MG63 (cell line): Measurements from ENCODE around the gene CLSTN3. TPM values are rescaled to one million over a fixed set of nuclear protein-coding genes. Genes with fewer than 3 reads are reported as not detected.

ENCODE experiments used
- DNase-seq: peaks from one replicate; pipeline ENCODE4 v3.0.0-alpha.2; 2020
- H3K27me3 ChIP-seq: fragments of 250-450 bp; sonication (Bioruptor Pico); 2 replicates; pipeline ENCODE4 v1.5.1; 2020; ENCODE audit warnings: mild to moderate bottlenecking, moderate library complexity
- H3K36me3 ChIP-seq: fragments of 250-450 bp; sonication (Bioruptor Pico); 2 replicates; pipeline ENCODE4 v1.5.1; 2020; ENCODE audit warnings: mild to moderate bottlenecking, moderate library complexity
- H3K4me3 ChIP-seq: fragments of 250-450 bp; sonication (Bioruptor Pico); 2 replicates; pipeline ENCODE4 v1.5.1; 2020; ENCODE audit warnings: mild to moderate bottlenecking, moderate library complexity
- H3K9me3 ChIP-seq: fragments of 250-450 bp; sonication (Bioruptor Pico); 2 replicates; pipeline ENCODE4 v1.5.1; 2020; ENCODE audit warnings: mild to moderate bottlenecking, moderate library complexity
- total RNA-seq: library from RNA; depleted of rRNA; stranded (reverse); fragments of >200 nt; shearing (Covaris generic); gene quantifications from 2 replicates; pipeline ENCODE4 v1.2.3, GENCODE V29; 2014; ENCODE audit warnings: low replicate concordance; rRNA removed

CLSTN3 gene
- total RNA-seq, 1 experiment from 2014 or later: not detected

DNA sequence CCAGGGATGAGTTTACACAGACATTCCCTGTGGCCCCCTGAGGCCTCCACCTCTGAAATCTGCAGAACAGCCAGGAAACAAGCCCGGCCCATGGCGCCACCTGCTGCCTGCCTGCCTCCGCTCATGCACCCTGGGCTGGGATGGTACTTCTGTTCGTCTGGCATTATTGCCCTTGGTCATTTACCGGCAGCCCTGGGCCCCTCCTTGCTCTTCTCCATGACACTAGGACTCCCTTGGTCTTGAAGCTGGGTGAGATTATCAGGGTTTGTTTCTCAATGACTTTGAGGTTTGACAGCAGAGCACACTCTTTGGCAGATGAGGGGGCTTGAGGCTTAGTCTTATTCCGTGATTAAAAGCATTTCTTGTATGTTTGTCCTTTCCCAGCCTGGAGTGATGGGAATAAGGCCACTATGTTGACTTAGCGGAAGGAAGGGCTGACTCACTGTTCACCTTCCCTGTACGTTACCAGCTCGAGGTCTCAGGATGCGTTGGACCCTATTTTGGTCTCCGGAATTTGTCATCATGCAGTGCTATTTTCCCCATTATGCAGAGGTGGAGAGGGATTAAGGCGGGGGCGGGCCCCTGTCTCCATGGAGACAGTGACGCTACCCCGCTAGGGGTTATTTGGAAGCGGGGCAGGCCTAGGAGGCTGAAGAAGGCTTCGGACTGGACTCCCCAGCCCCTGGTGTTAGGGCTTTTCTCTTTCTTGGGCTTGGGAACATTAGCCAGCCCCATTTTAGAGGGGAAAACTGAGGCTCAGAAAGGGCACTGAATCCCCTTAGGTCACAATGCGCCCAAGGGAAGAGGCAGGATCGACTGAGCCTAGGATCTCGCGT is 58.6 kb downstream of the CLSTN3 start:
- Histone ChIP-seq H3K36me3 (peaks cover 23% of the 10 kb centered on the region), H3K27me3 (no peaks in the 10 kb centered on the region), H3K4me3 (peak overlapping the region; percentile 65), H3K9me3 (no peaks in the 10 kb centered on the region)
- DNase-seq: peak; percentile 76

DNA sequence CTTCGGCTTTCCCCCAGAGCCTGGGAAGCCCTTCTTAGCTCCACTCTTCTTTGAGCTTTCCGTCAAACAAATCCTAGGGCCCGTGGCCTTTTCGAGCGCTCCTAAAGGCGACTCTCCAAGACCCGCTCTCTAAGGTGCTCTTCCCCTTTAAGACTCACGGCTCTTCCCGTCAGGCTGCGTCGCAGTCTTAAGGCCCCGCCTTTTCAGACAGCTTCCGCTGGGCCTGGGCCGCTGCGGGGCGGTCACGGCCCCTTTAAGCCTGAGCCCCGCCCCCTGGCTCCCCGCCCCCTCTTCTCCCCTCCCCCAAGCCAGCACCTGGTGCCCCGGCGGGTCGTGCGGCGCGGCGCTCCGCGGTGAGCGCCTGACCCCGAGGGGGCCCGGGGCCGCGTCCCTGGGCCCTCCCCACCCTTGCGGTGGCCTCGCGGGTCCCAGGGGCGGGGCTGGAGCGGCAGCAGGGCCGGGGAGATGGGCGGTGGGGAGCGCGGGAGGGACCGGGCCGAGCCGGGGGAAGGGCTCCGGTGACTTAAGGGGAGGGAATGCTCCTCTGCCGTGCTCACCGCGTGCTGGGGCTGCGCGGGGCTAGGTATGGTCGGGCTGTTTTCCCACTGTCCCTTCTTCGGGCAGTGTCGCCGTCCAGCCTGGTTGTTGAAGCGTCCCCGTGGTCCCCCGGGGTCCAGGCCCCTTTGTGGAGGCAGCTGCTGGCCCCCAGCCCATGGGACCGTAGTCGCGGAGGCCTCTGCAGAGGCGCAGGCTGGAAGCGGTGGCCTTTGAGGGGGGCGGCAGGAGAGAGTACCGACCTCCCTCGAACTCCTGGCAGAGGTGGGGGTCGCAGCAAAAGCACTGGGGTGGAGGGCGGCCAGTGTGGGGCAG is 59.5 kb downstream of the CLSTN3 start, which contains the start of gene PEX5:
PEX5 (plus strand) TSS at position 289 of the 870 bp plus-strand sequence. CDS start 692 bp downstream, outside the sequence.
- peaks cover 24% of the 10 kb centered on the region for H3K36me3 ChIP-seq
- H3K27me3 ChIP-seq: no peaks in the 10 kb centered on the region
- H3K4me3 ChIP-seq: peak within 1 kb of the TSS; percentile 65
- peak; percentile 87 for DNase-seq
- H3K9me3 ChIP-seq: no peaks in the 10 kb centered on the region

DNA sequence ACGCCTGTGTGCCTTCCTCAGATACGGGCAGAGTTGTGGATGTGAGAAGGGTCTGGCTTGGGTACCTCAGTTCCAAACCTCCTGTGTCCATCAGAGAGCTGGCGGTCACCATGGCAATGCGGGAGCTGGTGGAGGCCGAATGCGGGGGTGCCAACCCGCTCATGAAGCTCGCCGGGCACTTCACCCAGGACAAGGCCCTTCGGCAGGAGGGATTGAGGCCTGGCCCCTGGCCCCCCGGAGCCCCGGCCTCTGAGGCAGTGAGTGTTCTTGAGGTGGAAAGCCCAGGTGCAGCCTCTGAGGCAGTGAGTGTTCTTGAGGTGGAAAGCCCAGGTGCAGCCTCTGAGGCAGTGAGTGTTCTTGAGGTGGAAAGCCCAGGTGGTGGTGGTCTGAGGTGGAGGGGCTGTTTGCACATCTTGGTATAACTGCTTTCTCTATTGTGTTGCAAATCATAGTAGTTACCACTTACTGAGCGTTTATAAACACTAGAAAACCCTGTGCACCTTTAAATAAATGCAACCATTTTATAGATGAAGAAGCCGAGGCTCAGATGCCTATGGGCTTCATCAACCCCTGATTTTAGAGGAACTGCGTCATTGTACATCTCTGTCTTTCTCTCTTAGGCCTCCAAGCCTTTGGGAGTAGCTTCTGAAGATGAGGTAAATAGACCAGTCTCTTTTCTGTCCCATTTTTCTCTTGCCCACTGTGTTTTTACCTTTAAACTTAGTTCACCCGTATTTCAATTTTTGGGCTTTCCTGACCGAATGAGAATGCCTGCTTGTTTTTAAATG is 60.3 kb downstream of the CLSTN3 start:
- Histone ChIP-seq H3K9me3 (no peaks in the 10 kb centered on the region), H3K36me3 (peaks cover 30% of the 10 kb centered on the region), H3K27me3 (no peaks in the 10 kb centered on the region), H3K4me3 (peak overlapping the region; percentile 65)
- peak; percentile 42 for DNase-seq

- no peaks in the 10 kb centered on the region for H3K27me3 ChIP-seq
- peaks cover 36% of the 10 kb centered on the region for H3K36me3 ChIP-seq
- no peak for DNase-seq
- H3K9me3 ChIP-seq: no peaks in the 10 kb centered on the region
- H3K4me3 ChIP-seq: no peak overlapping the region
Observed at GRCh38 chr12:7193674-7194073, 63.5 kb downstream of the CLSTN3 start.

- no peaks in the 10 kb centered on the region for H3K9me3 ChIP-seq
- H3K27me3 ChIP-seq: no peaks in the 10 kb centered on the region
- H3K4me3 ChIP-seq: no peak overlapping the region
- H3K36me3 ChIP-seq: peaks cover 28% of the 10 kb centered on the region
- no peak for DNase-seq
Observed at GRCh38 chr12:7197841-7198240, 67.7 kb downstream of the CLSTN3 start.

- no peak for DNase-seq
- no peaks in the 10 kb centered on the region for H3K27me3 ChIP-seq
- H3K36me3 ChIP-seq: peaks cover 70% of the 10 kb centered on the region
- no peak overlapping the region for H3K4me3 ChIP-seq
- no peaks in the 10 kb centered on the region for H3K9me3 ChIP-seq
Observed at GRCh38 chr12:7203109-7203508, 72.9 kb downstream of the CLSTN3 start.

DNA sequence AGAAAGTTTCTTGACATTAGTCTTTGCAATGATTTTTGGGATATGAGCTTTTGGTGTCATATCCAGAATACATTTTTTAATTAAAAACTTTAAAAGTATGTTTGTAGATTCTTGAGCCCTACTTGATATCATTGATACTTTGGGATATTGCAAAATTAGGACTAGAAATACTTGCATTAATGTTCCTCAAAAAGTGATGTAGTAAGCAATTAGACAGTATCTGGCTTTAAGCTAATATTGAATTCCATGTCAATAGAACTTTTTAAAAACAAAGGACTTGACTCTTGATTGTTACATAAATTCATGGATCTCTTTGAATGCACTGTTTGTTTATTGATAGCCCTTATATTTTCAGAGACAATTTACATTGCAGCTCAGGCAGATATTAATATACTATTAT is 74.9 kb downstream of the CLSTN3 start:
- no peak overlapping the region for H3K4me3 ChIP-seq

GRCh38 chr12:7206691-7207090 is 76.5 kb downstream of the CLSTN3 start:
- no peak overlapping the region for H3K4me3 ChIP-seq
- H3K36me3 ChIP-seq: peaks cover 95% of the 10 kb centered on the region

More for the DNA sequence above, 74.9 kb downstream of the CLSTN3 start:
- DNase-seq: no peak
- H3K36me3 ChIP-seq: peaks cover 83% of the 10 kb centered on the region
- H3K9me3 ChIP-seq: no peaks in the 10 kb centered on the region
- H3K27me3 ChIP-seq: no peaks in the 10 kb centered on the region

GRCh38 chr12:7207866-7208625 is 77.9 kb downstream of the CLSTN3 start:
- H3K4me3 ChIP-seq: no peak overlapping the region
- peaks cover 9% of the 10 kb centered on the region; the same call in 1 of the 2 replicates for H3K9me3 ChIP-seq
- peaks cover 88% of the 10 kb centered on the region for H3K36me3 ChIP-seq
- no peak for DNase-seq
- no peaks in the 10 kb centered on the region for H3K27me3 ChIP-seq

More at GRCh38 chr12:7206691-7207090, 76.5 kb downstream of the CLSTN3 start:
- Histone ChIP-seq H3K9me3 (peaks cover 5% of the 10 kb centered on the region; the same call in 1 of the 2 replicates), H3K27me3 (no peaks in the 10 kb centered on the region)
- DNase-seq: no peak

Other genes with a start within 250 kb of the CLSTN3 start
- gene LRRC23, start 225.5 kb upstream of the CLSTN3 start, total RNA-seq: 2.7 and 49.9 TPM in 2 replicates
- 5.6 and 11.9 TPM in 2 replicates for gene ENO2, start 215.8 kb upstream of the CLSTN3 start, total RNA-seq
- 2.8 and 5.0 TPM in 2 replicates for gene ATN1, start 202.4 kb upstream of the CLSTN3 start, total RNA-seq
- gene RNU7-1, start 186.6 kb upstream of the CLSTN3 start, total RNA-seq: not detected in 2 replicates
- gene C12orf57, start 186.3 kb upstream of the CLSTN3 start, total RNA-seq: 136 and 311 TPM in 2 replicates
- not detected in 2 replicates for gene PTPN6, start 179.0 kb upstream of the CLSTN3 start, total RNA-seq
- 349 and 524 TPM in 2 replicates for gene PHB2, start 159.7 kb upstream of the CLSTN3 start, total RNA-seq
- 23.5 and 56.5 TPM in 2 replicates for gene EMG1, start 159.5 kb upstream of the CLSTN3 start, total RNA-seq
- 7.8 and 14.3 TPM in 2 replicates for gene LPCAT3, start 111.9 kb upstream of the CLSTN3 start, total RNA-seq
- 21.2 and 32.6 TPM in 2 replicates for gene C1S, start 69.7 kb upstream of the CLSTN3 start, total RNA-seq
- gene C1R, start 37.9 kb upstream of the CLSTN3 start, total RNA-seq: 45.9 and 50.9 TPM in 2 replicates
- 0.32 and 3.7 TPM in 2 replicates for gene C1RL, start 21.2 kb upstream of the CLSTN3 start, total RNA-seq
- not detected in 2 replicates for gene RBP5, start 1.5 kb upstream of the CLSTN3 start, total RNA-seq
- 26.8 and 45.6 TPM in 2 replicates for gene PEX5, start 59.3 kb downstream of the CLSTN3 start, total RNA-seq
- not detected in 2 replicates for gene ACSM4, start 173.7 kb downstream of the CLSTN3 start, total RNA-seq